NCI-H526 treated with DMSO at 0.1 percent for 48 hours (cell line): Measurements from ENCODE around the gene KIAA0586.
"Not testable (repeated sequence)": the region's sequence is repeated elsewhere in the genome, so short reads cannot be mapped to it uniquely, and the experiment has no call there.

ENCODE experiments used
- DNase-seq: peaks from one replicate; lab custom pipeline; 2025; lab: John Stamatoyannopoulos, UW

The KIAA0586 gene

GRCh38 chr14:58549105-58549757, 121.7 kb downstream of the KIAA0586 start:
- DNase-seq: no peak

DNA sequence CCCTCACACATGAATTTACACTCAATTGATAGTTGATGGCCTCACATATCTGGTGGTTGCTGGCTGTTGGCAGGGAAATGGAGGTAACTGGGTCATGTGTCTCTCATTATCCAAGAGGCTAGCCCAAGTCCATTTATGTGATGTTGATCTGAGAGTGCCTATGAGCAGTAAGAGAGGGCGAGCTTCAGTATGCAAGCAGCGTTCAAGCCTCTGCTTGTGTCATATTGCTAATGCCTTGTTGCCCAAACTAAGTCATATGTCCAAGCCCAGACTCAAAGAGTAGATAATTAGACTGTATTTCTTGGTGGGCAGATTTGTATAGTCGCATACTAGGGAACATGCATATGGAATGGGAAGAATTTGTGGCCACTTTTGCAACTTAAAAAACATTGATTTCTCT, 126.4 kb downstream of the KIAA0586 start:
- no peak for DNase-seq

DNA sequence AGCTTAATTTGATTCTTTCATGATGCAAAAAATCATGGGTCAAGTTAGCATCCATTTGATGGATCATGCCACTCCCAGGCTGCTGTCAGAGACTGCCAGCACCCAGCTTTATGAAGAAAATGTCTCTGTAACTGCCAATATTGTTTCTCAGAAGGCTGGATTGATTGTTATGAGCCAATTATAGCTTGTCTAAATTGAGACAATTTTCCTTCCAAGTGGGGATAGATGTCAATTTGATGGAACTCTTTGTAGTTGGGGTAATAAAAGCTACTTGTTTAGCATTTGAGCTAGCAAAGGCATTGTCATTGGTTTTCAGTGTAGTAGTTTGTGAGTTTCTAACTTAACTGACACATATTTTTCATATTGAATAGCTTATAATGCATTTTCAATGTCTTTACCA, 128.1 kb downstream of the KIAA0586 start:
- DNase-seq: no peak

DNA sequence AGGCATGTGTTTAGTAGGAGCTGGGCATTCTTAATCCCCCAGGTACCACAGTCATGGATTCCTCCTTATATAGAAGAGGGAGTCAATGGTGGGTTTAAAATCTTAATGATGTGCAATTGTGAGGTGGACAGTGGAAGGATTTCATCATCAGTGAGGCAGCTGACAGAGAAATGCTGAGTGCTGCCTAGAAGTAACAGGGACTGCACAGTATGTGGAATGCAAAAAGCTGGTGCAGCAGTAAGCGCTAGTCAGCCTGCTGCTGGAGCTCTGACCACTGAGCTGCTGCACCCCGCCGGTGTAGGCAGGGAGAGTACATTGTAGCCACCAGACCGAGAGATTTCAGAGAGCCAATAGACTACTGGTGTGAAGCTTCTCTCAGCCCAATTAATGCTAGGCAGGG, 129.7 kb downstream of the KIAA0586 start:
- DNase-seq: no peak

DNA sequence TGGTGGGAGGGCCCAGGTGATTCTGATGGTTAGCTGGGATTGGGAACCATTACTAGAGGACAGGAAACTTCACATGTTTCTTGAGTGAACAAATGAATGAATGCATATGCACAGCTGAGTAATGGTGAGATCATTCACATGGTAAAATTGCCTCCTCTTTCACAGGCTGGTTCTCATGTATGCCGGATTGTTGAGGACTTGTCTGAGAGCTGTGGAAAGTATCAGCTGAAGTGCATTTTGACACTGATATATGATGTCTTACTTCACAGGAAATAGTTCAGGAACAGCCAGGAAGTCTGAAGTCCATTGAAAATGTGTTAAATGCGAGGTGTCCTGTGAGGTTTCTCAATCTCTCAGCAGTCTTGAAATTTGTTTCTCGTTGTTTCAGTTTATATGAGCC, 132.7 kb downstream of the KIAA0586 start:
- no peak for DNase-seq

DNA sequence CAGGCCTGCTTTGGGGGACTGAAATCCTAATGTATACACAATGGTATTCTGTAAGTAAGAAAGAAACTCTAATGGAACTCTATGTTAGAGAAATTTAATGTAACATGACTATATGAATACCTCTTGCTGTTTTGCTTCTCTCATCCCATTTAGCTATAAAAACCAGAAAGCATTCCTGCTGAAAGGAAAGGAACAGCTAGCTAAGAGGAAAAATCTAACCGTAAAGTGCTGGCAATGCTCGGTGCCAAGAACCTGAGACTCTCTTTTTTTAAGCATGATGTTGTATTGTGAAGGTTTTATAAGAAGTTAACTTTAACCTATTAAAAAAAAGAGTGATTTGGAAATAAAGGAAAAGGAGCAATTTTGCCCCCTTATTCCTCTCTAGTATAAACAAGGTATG, 134.6 kb downstream of the KIAA0586 start:
- DNase-seq: no peak

GRCh38 chr14:58563978-58564377, 136.5 kb downstream of the KIAA0586 start:
- no peak for DNase-seq

DNA sequence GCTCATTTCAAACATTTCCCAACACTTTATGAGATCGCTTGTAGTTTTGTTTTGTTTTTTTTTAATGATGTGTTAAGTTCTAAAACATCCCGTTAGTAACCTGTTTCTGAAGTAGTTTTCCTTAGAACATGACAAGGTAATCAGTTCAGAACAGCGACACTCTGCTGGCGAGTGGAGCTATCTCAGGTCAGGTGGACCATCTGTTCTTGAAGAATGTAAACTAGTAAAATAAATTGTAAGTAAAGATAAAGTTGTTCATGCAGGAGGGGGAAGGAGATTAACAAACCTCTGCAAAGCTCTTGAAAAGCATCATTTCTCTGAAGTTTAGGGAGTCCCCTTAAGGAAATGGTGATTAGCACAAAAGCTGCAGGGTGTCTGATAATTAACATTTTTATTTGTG, 138.3 kb downstream of the KIAA0586 start:
- no peak for DNase-seq

DNA sequence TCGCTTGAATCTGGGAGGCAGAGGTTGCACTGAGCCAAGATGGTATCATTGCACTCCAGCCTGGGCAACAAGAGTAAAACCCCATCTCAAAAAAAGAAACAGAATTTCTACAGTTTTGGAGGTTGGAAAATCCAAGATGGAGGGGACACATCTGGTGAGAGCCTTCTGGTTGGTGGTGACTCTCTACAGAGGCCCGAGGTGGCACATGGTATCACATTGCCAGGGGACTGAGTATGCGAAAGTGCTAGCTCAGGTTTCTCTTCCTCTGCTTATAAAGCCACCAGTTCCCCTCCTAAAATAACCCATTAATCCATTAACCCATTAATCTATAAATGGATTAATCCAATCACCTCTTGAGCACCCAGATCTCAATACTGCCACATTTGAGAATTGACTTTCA, 139.5 kb downstream of the KIAA0586 start:
- no peak for DNase-seq

DNA sequence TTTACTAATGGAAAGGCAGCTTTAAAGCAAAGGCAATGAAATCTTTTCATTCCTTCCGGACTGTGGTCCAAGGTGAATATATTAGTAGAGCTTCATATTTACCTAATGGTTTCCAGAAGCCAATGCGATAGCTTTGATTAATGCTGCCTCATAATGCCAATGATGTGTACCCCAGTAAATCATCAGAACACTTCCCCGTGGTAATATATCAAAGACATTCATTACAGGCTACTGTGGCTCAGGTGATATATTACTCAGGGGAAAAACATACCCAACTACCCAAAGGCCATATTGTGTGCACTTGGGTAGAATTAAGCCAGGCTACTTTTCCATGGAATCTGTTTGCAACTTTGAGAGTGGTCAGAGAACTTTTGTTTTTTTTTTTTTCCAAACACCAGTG, 140.8 kb downstream of the KIAA0586 start:
- DNase-seq: no peak

GRCh38 chr14:58571256-58571655, 143.7 kb downstream of the KIAA0586 start:
- no peak for DNase-seq

GRCh38 chr14:58571769-58572472, 144.4 kb downstream of the KIAA0586 start:
- no peak for DNase-seq

GRCh38 chr14:58572473-58572853, 144.9 kb downstream of the KIAA0586 start:
- no peak for DNase-seq

DNA sequence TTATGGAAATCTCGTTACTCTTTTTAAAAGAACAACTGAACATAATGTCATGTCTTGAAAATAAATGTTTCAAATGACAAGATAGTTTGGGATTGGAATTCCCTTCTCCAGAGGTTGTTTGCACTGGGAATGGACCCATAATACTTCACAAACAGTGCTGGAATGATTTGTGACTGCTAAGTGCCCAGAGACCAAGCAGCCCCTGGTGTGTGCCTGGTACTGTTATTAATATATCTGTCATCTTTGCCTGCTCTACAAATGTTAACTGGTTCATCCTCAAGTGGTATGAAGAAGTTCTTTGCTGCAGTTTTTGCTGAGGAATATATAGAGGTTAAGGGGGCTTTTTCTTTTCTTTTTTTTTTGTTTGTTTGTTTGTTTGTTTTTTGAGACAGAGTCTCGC, 145.3 kb downstream of the KIAA0586 start:
- DNase-seq: no peak

- no peak for DNase-seq
Measured at GRCh38 chr14:58574623-58575022, 147.1 kb downstream of the KIAA0586 start.

- no peak for DNase-seq
Measured at GRCh38 chr14:58575956-58576355, 148.4 kb downstream of the KIAA0586 start.

- DNase-seq: not testable (repeated sequence)
Measured at GRCh38 chr14:58580035-58580434, 152.5 kb downstream of the KIAA0586 start.

DNA sequence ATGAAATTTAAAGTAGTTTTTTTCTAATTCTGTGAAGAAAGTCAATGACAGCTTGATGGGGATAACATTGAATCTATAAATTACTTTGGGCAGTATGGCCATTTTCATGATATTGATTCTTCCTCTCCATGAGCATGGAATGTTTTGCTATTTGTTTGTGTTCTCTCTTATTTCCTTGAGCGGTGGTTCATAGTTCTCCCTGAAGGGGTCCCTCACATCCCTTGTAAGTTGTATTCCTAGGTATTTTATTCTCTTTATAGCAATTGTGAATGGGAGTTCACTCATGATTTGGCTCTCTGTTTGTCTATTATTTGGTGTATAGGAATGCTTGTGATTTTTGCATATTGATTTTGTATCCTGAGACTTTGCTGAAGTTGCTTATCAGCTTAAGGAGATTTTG, 153.9 kb downstream of the KIAA0586 start:
- DNase-seq: not testable (repeated sequence)

- no peak for DNase-seq
Measured at GRCh38 chr14:58584383-58584782, 156.9 kb downstream of the KIAA0586 start.

- DNase-seq: no peak
Measured at GRCh38 chr14:58587271-58587670, 159.8 kb downstream of the KIAA0586 start.

DNA sequence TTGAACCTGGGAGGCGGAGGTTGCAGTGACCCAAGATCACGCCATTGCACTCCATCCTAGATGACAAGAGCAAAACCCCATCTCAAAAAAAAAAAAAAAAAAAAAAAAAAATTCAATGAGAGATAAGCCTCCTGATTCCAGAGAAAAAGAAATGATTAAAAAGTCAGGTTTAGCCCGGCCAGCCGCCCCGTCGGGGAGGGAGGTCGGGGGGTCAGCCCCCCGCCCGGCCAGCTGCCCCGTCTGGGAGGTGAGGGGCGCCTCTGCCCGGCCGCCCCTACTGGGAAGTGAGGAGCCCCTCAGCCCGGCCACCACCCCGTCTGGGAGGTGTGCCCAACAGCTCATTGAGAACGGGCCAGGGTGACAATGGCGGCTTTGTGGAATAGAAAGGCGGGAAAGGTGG, 160.8 kb downstream of the KIAA0586 start:
- not testable (repeated sequence) for DNase-seq

- no peak for DNase-seq
Measured at GRCh38 chr14:58593977-58594376, 166.5 kb downstream of the KIAA0586 start.

- no peak for DNase-seq
Measured at GRCh38 chr14:58597041-58597440, 169.5 kb downstream of the KIAA0586 start.
